ENCODE measurements around the gene PDE10A. TPM values are rescaled to one million over a fixed set of nuclear protein-coding genes. Genes with fewer than 3 reads are reported as not detected.

The PDE10A gene
- total RNA-seq, 1 donor from 2014 or later: 17.3 TPM

DNA sequence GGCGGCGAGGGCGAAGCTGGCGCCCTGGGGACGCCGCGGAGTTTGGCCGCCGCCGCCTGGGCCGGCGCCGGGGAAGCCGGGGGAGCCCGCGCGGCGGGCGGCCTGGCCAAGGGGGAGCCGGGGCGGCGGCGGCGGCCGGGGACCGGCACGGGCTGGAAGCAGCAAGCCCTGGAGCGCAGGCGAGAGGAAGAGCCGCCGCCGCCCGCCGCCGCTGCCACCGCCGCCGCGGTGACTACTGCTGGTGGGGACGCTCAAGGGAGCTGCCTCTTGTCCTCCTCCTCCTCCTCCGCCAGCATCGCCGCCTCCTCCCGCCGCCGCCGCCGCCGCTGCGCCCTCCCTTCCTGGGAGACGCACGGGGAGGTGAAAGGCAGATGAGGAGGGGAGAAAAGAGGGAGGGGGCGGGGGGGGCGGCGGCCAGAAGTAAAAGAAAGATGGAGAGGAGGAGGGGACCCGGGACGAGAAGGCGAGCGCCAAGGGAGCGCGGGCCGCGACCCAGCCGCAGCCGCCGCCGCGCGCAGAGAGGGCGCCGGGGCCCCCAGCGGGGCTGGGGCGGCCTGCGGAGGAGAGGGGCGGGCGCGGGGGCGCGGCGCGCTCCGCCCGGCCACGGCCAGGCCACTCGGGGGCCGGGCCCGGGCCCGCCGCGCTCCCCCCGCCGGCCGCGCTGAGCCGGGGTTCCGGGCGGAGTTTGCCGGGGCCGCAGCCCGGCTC, 846 bp downstream of the PDE10A start:
- peak overlapping the region; percentile 94 for H2AFZ ChIP-seq (replicated peaks)

GRCh38 chr6:165661664-165662025, 1.4 kb downstream of the PDE10A start:
- peaks cover 30% of the 10 kb centered on the region for H3K4me1 Mint-ChIP-seq
- no peak overlapping the region for H3K27ac ChIP-seq
- peaks cover 28% of the 10 kb centered on the region for H3F3A ChIP-seq (ENCODE audit: low read depth)
- peaks cover 32% of the 10 kb centered on the region for H3K79me2 ChIP-seq (ENCODE audit: low read depth)
- peaks cover 26% of the 10 kb centered on the region for H4K20me1 ChIP-seq (ENCODE audit: low read depth)
- H3K27me3 ChIP-seq: peaks cover 89% of the 10 kb centered on the region
- H3K9me3 ChIP-seq (ENCODE audit: low read depth): no peaks in the 10 kb centered on the region
- H3K9ac ChIP-seq: peak overlapping the region; percentile 51
- H3K36me3 Mint-ChIP-seq: peaks cover 4% of the 10 kb centered on the region
- peaks cover 32% of the 10 kb centered on the region for H3K27me3 Mint-ChIP-seq (ENCODE audit: insufficient read depth, low read depth)
- H3K27ac Mint-ChIP-seq: no peak overlapping the region
- H3K9me3 Mint-ChIP-seq: no peaks in the 10 kb centered on the region
- H3K4me1 ChIP-seq: peaks cover 24% of the 10 kb centered on the region
- peak overlapping the region; percentile 97 for H3K4me2 ChIP-seq
- DNase-seq (ENCODE audit: low spot score): no peak
- peak overlapping the region; percentile 91 for H3K4me3 ChIP-seq
- peak; percentile 55 for TF ChIP-seq EZH2 (IDR thresholded peaks at IDR 0.05)
- TF ChIP-seq EZH2phosphoT487 (IDR thresholded peaks at IDR 0.05): no peak
- TF ChIP-seq, protein P1, sequence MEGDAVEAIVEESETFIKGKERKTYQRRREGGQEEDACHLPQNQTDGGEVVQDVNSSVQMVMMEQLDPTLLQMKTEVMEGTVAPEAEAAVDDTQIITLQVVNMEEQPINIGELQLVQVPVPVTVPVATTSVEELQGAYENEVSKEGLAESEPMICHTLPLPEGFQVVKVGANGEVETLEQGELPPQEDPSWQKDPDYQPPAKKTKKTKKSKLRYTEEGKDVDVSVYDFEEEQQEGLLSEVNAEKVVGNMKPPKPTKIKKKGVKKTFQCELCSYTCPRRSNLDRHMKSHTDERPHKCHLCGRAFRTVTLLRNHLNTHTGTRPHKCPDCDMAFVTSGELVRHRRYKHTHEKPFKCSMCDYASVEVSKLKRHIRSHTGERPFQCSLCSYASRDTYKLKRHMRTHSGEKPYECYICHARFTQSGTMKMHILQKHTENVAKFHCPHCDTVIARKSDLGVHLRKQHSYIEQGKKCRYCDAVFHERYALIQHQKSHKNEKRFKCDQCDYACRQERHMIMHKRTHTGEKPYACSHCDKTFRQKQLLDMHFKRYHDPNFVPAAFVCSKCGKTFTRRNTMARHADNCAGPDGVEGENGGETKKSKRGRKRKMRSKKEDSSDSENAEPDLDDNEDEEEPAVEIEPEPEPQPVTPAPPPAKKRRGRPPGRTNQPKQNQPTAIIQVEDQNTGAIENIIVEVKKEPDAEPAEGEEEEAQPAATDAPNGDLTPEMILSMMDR (IDR thresholded peaks at IDR 0.05): no peak
- H3K36me3 ChIP-seq: no peaks in the 10 kb centered on the region
- peak overlapping the region; percentile 94 for H2AFZ ChIP-seq (replicated peaks)
- peak overlapping the region; percentile 91 for H3K4me3 Mint-ChIP-seq

More for the DNA sequence above, 846 bp downstream of the PDE10A start:
- no peak for TF ChIP-seq EZH2phosphoT487 (IDR thresholded peaks at IDR 0.05)
- TF ChIP-seq EZH2 (IDR thresholded peaks at IDR 0.05): no peak
- TF ChIP-seq, protein P1 (IDR thresholded peaks at IDR 0.05): no peak
- peaks cover 26% of the 10 kb centered on the region for H4K20me1 ChIP-seq (ENCODE audit: low read depth)
- no peaks in the 10 kb centered on the region for H3K36me3 ChIP-seq
- H3K4me1 Mint-ChIP-seq: peaks cover 32% of the 10 kb centered on the region
- H3K4me3 Mint-ChIP-seq: peak overlapping the region; percentile 91
- peak overlapping the region; percentile 91 for H3K4me3 ChIP-seq
- H3K9ac ChIP-seq: no peak overlapping the region
- peaks cover 28% of the 10 kb centered on the region for H3F3A ChIP-seq (ENCODE audit: low read depth)
- no peak overlapping the region for H3K27ac ChIP-seq
- H3K9me3 ChIP-seq (ENCODE audit: low read depth): no peaks in the 10 kb centered on the region
- H3K27ac Mint-ChIP-seq: no peak overlapping the region
- peaks cover 90% of the 10 kb centered on the region for H3K27me3 ChIP-seq
- DNase-seq (ENCODE audit: low spot score): peak; percentile 74
- peak overlapping the region; percentile 97 for H3K4me2 ChIP-seq
- H3K4me1 ChIP-seq: peaks cover 27% of the 10 kb centered on the region
- H3K27me3 Mint-ChIP-seq (ENCODE audit: insufficient read depth, low read depth): peaks cover 34% of the 10 kb centered on the region
- no peaks in the 10 kb centered on the region for H3K9me3 Mint-ChIP-seq
- H3K36me3 Mint-ChIP-seq: peaks cover 4% of the 10 kb centered on the region
- H3K79me2 ChIP-seq (ENCODE audit: low read depth): peaks cover 27% of the 10 kb centered on the region

GRCh38 chr6:165660857-165661663, 2.0 kb downstream of the PDE10A start:
- DNase-seq (ENCODE audit: low spot score): peak; percentile 51
- peaks cover 26% of the 10 kb centered on the region for H4K20me1 ChIP-seq (ENCODE audit: low read depth)
- H3F3A ChIP-seq (ENCODE audit: low read depth): peaks cover 28% of the 10 kb centered on the region
- H3K9me3 ChIP-seq (ENCODE audit: low read depth): no peaks in the 10 kb centered on the region
- peak overlapping the region; percentile 91 for H3K4me3 Mint-ChIP-seq
- H3K79me2 ChIP-seq (ENCODE audit: low read depth): peaks cover 35% of the 10 kb centered on the region
- H3K4me1 Mint-ChIP-seq: peaks cover 27% of the 10 kb centered on the region
- H3K4me3 ChIP-seq: peak overlapping the region; percentile 91
- H3K27ac Mint-ChIP-seq: peak overlapping the region; percentile 57
- peaks cover 28% of the 10 kb centered on the region for H3K27me3 Mint-ChIP-seq (ENCODE audit: insufficient read depth, low read depth)
- H3K36me3 ChIP-seq: no peaks in the 10 kb centered on the region
- H2AFZ ChIP-seq (replicated peaks): peak overlapping the region; percentile 94
- peaks cover 83% of the 10 kb centered on the region for H3K27me3 ChIP-seq
- peaks cover 4% of the 10 kb centered on the region for H3K36me3 Mint-ChIP-seq
- peaks cover 23% of the 10 kb centered on the region for H3K4me1 ChIP-seq
- no peak overlapping the region for H3K27ac ChIP-seq
- TF ChIP-seq, protein P1 (IDR thresholded peaks at IDR 0.05): no peak
- TF ChIP-seq EZH2phosphoT487 (IDR thresholded peaks at IDR 0.05): no peak
- TF ChIP-seq EZH2 (IDR thresholded peaks at IDR 0.05): peak; percentile 73
- no peaks in the 10 kb centered on the region for H3K9me3 Mint-ChIP-seq
- no peak overlapping the region for H3K9ac ChIP-seq
- H3K4me2 ChIP-seq: peak overlapping the region; percentile 97

Measured in neural progenitor cell (in vitro differentiated cells).